OCI-LY7 (cell line): ENCODE measurements around the gene RMI1. TPM values are rescaled to one million over a fixed set of nuclear protein-coding genes. Genes with fewer than 3 reads are reported as not detected.
"Not testable (repeated sequence)": the region's sequence is repeated elsewhere in the genome, so short reads cannot be mapped to it uniquely, and the experiment has no call there.

ENCODE experiments used
- BruUV-seq: library from RNA; stranded (reverse); fragments of 400-500 nt; replicated peaks from 2 replicates; lab custom pipeline; 2021; lab: Mats Ljungman, UMichigan
- CTCF ChIA-PET: fragments of 300-600 bp; sonication (Branson Sonifier 250); formaldehyde crosslinking; loops from one replicate; lab custom pipeline; 2022; ENCODE audit warnings: antibody characterized with exemption; ENCODE audit not compliant: unreplicated experiment; lab: Charles Lee
- POLR2A ChIA-PET: fragments of 300-600 bp; sonication (Branson Sonifier 250); formaldehyde crosslinking; loops from one replicate; lab custom pipeline; 2022; ENCODE audit warnings: antibody characterized with exemption; lab: Charles Lee
- DNase-seq: peaks from one replicate; pipeline ENCODE4 v3.0.0-alpha.2; 2015; ENCODE audit warnings: low spot score
- H2AFZ ChIP-seq: fragments of 200-600 bp; sonication (generic), shearing (Covaris generic); 2 replicates; pipeline ENCODE4 v1.6.1; 2014; ENCODE audit warnings: mild to moderate bottlenecking, antibody characterized with exemption, low read length, moderate library complexity
- H3K27ac ChIP-seq: fragments of 200-600 bp; sonication (generic); 2 replicates; pipeline ENCODE4 v1.5.1; 2014; ENCODE audit warnings: mixed run types, low read depth, mild to moderate bottlenecking, moderate library complexity, low read length, inconsistent platforms; ENCODE audit not compliant: poor library complexity, severe bottlenecking
- H3K36me3 ChIP-seq: fragments of 200-600 bp; sonication (generic); 2 replicates; pipeline ENCODE4 v1.6.1; 2014; ENCODE audit warnings: mild to moderate bottlenecking, antibody characterized with exemption, low read length, moderate library complexity, mixed read lengths; ENCODE audit not compliant: insufficient read depth
- H3K4me1 ChIP-seq: fragments of 200-600 bp; sonication (generic); 2 replicates; pipeline ENCODE4 v1.5.1; 2014; ENCODE audit warnings: mild to moderate bottlenecking, low read length; ENCODE audit not compliant: insufficient read depth, poor library complexity, severe bottlenecking
- H3K4me2 ChIP-seq: fragments of 200-600 bp; sonication (generic); 2 replicates; pipeline ENCODE4 v1.6.1; 2014; ENCODE audit warnings: mild to moderate bottlenecking, low read length
- H3K4me3 ChIP-seq: fragments of 200-600 bp; sonication (generic); 2 replicates; pipeline ENCODE4 v1.5.1; 2014; ENCODE audit warnings: mild to moderate bottlenecking, low read depth, low read length; ENCODE audit not compliant: poor library complexity, severe bottlenecking
- H3K79me2 ChIP-seq: fragments of 200-600 bp; sonication (generic); 2 replicates; pipeline ENCODE4 v1.6.1; 2016; ENCODE audit warnings: low read depth, mild to moderate bottlenecking, low read length, moderate library complexity, mixed read lengths; ENCODE audit not compliant: insufficient read depth
- H3K9me2 ChIP-seq: fragments of 200-600 bp; sonication (generic); 2 replicates; pipeline ENCODE4 v1.6.1; 2016; ENCODE audit warnings: mild to moderate bottlenecking, low read length, mixed read lengths; ENCODE audit not compliant: insufficient read depth
- H3K9me3 ChIP-seq: fragments of 200-600 bp; sonication (generic); 2 replicates; pipeline ENCODE4 v1.6.1; 2014; ENCODE audit warnings: mild to moderate bottlenecking, mixed run types, low read length, mixed read lengths
- H4K20me1 ChIP-seq: fragments of 200-600 bp; sonication (generic); 2 replicates; pipeline ENCODE4 v1.6.1; 2014; ENCODE audit warnings: mild to moderate bottlenecking, antibody characterized with exemption, low read length, moderate library complexity, mixed read lengths; ENCODE audit not compliant: insufficient read depth
- EZH2phosphoT487 ChIP-seq: fragments of 200-600 bp; sonication (generic); IDR thresholded peaks from 2 replicates; pipeline ENCODE4 v1.6.1; 2018; ENCODE audit warnings: low read depth, borderline replicate concordance, mild to moderate bottlenecking, mixed run types, antibody characterized with exemption, low read length, moderate library complexity, mixed read lengths
- intact Hi-C: fragments of 100-400 bp; cut with micrococcal nuclease; formaldehyde crosslinking; loops from one replicate; pipeline ENCODE4 v1.10.0; 2022; ENCODE audit not compliant: unreplicated experiment
- total RNA-seq, 2 experiments: library from RNA; depleted of rRNA in 1 of 2; stranded (reverse); fragments of >200 nt in 1 of 2; shearing (Covaris generic) in 1 of 2; gene quantifications; 2 replicates each; pipeline ENCODE4 v1.2.3, GENCODE V29; 2014 to 2022
- TF ChIP-seq, protein P1 (sequence below): fragments of 200-600 bp; sonication (generic); conservative IDR thresholded peaks from 2 replicates; pipeline ENCODE4 v1.5.1; 2014; ENCODE audit warnings: mild to moderate bottlenecking, antibody characterized with exemption, low read length, moderate library complexity, mixed read lengths

Gene RMI1
- total RNA-seq, 2 experiments from 2014 or later = 16.7 to 44.3 TPM

DNA sequence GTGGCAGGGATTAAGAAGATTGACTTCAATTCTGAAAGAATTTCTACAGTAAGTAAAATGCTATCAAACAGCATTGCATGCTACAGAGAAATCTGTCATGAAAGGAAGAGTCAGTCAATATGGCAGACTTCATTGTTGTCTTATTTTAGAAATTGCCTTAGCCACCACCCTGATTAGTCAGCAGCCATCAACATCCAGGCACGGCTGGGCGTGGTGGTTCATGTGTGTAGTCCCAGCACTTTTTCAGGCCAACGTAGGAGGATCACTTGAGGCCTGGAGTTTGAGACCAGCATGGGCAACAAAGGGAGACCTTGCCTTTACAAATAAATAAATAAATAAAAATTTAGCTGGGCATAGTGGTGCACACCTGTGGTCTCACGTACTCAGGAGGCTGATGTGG lies 46.6 kb downstream of the RMI1 start:
- no TSS peak for BruUV-seq
- H3K4me2 ChIP-seq = no peak overlapping the region
- H3K9me3 ChIP-seq = no peaks in the 10 kb centered on the region
- TF ChIP-seq, protein P1, sequence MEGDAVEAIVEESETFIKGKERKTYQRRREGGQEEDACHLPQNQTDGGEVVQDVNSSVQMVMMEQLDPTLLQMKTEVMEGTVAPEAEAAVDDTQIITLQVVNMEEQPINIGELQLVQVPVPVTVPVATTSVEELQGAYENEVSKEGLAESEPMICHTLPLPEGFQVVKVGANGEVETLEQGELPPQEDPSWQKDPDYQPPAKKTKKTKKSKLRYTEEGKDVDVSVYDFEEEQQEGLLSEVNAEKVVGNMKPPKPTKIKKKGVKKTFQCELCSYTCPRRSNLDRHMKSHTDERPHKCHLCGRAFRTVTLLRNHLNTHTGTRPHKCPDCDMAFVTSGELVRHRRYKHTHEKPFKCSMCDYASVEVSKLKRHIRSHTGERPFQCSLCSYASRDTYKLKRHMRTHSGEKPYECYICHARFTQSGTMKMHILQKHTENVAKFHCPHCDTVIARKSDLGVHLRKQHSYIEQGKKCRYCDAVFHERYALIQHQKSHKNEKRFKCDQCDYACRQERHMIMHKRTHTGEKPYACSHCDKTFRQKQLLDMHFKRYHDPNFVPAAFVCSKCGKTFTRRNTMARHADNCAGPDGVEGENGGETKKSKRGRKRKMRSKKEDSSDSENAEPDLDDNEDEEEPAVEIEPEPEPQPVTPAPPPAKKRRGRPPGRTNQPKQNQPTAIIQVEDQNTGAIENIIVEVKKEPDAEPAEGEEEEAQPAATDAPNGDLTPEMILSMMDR = no peak
- no peak for TF ChIP-seq EZH2phosphoT487
- no peaks in the 10 kb centered on the region for H3K79me2 ChIP-seq
- CTCF ChIA-PET = no interaction called here
- no peak overlapping the region for H3K27ac ChIP-seq
- no peak overlapping the region for H2AFZ ChIP-seq
- no peak overlapping the region for H3K4me3 ChIP-seq
- no peaks in the 10 kb centered on the region for H3K4me1 ChIP-seq
- POLR2A ChIA-PET = no interaction called here
- DNase-seq = no peak
- H4K20me1 ChIP-seq = no peaks in the 10 kb centered on the region
- no peaks in the 10 kb centered on the region for H3K9me2 ChIP-seq
- intact Hi-C loops = no loop called here
- no peaks in the 10 kb centered on the region for H3K36me3 ChIP-seq

GRCh38 chr9:84031534-84031933 lies 50.9 kb downstream of the RMI1 start:
- no peaks in the 10 kb centered on the region for H3K36me3 ChIP-seq
- ChIA-PET POLR2A (interaction anchor here (1.0 kb wide), 1 partner anchor 51 kb away, joined by 3 read pairs; the partner anchor contains the start of gene RMI1), CTCF (no interaction called here)
- no peak overlapping the region for H3K4me2 ChIP-seq
- no peaks in the 10 kb centered on the region for H3K9me2 ChIP-seq
- no peaks in the 10 kb centered on the region for H3K9me3 ChIP-seq
- no peaks in the 10 kb centered on the region for H3K4me1 ChIP-seq
- intact Hi-C loops = no loop called here
- no TSS peak for BruUV-seq
- H3K27ac ChIP-seq = no peak overlapping the region
- TF ChIP-seq, protein P1 = no peak
- TF ChIP-seq EZH2phosphoT487 = no peak
- no peak overlapping the region for H2AFZ ChIP-seq
- DNase-seq = no peak
- no peaks in the 10 kb centered on the region for H3K79me2 ChIP-seq
- H4K20me1 ChIP-seq = no peaks in the 10 kb centered on the region
- no peak overlapping the region for H3K4me3 ChIP-seq

- H4K20me1 ChIP-seq, H3K79me2 ChIP-seq, H3K36me3 ChIP-seq, H2AFZ ChIP-seq, H3K4me1 ChIP-seq, intact Hi-C loops, H3K4me3 ChIP-seq, H3K27ac ChIP-seq, DNase-seq, POLR2A ChIA-PET, CTCF ChIA-PET, H3K9me3 ChIP-seq, H3K9me2 ChIP-seq, BruUV-seq, H3K4me2 ChIP-seq: not testable (repeated sequence)
Observed at GRCh38 chr9:84041857-84042256, 61.3 kb downstream of the RMI1 start.
